ENCODE measurements around the gene ADAMTS7.
A peak's percentile ranks its signal among the peaks of the same experiment; 100 is the strongest.

ADAMTS7 gene

GRCh38 chr15:78811124-78811824 is at the start of gene ADAMTS7:
ADAMTS7 (minus strand) TSS chr15:78811464; CDS start chr15:78811220, 244 bp downstream.
- H3K27ac ChIP-seq, result no peak within 1 kb of the TSS
- TF ChIP-seq, protein P1, sequence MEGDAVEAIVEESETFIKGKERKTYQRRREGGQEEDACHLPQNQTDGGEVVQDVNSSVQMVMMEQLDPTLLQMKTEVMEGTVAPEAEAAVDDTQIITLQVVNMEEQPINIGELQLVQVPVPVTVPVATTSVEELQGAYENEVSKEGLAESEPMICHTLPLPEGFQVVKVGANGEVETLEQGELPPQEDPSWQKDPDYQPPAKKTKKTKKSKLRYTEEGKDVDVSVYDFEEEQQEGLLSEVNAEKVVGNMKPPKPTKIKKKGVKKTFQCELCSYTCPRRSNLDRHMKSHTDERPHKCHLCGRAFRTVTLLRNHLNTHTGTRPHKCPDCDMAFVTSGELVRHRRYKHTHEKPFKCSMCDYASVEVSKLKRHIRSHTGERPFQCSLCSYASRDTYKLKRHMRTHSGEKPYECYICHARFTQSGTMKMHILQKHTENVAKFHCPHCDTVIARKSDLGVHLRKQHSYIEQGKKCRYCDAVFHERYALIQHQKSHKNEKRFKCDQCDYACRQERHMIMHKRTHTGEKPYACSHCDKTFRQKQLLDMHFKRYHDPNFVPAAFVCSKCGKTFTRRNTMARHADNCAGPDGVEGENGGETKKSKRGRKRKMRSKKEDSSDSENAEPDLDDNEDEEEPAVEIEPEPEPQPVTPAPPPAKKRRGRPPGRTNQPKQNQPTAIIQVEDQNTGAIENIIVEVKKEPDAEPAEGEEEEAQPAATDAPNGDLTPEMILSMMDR (IDR thresholded peaks at IDR 0.05), result peak; percentile 39
- no peak for TF ChIP-seq ZFX (IDR thresholded peaks at IDR 0.05; ENCODE audit: borderline replicate concordance)

- H3K27ac ChIP-seq, result peak overlapping the region; percentile 69
- no peak for TF ChIP-seq ZFX (IDR thresholded peaks at IDR 0.05; ENCODE audit: borderline replicate concordance)
- TF ChIP-seq, protein P1 (IDR thresholded peaks at IDR 0.05), result peak; percentile 72
Observed at GRCh38 chr15:78859971-78860719, 48.9 kb upstream of the ADAMTS7 start.

GRCh38 chr15:78855746-78856145 is 44.5 kb upstream of the ADAMTS7 start:
- H3K27ac ChIP-seq, result no peak overlapping the region
- TF ChIP-seq, protein P1 (IDR thresholded peaks at IDR 0.05), result no peak
- TF ChIP-seq ZFX (IDR thresholded peaks at IDR 0.05; ENCODE audit: borderline replicate concordance), result no peak

DNA sequence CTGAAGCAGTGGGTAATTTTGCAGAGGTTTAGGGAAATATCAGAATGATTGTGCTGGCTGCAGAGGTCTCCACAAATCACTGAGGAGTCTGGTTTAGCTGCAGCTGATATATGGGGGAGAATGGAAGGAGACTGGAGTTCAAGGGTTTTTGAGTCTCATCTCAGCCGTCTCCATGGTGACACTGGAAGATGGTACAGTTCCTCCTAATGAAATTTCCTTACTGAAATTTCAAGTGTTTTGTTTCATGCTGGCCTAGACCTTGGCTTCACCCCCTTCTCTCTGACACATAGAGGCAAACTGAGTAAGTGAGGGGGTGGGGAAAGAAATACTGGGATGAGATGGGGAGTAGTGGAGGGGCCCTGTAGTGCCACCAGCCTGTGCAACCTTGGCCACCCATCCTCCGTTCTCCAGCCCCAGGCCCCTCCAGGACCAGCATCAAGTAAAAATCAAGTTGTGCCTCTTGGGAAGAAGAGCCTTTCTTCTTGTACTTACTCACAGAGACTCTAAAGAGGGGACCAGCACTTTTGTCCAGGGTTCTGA is 43.6 kb upstream of the ADAMTS7 start:
- no peak overlapping the region for H3K27ac ChIP-seq
- no peak for TF ChIP-seq ZFX (IDR thresholded peaks at IDR 0.05; ENCODE audit: borderline replicate concordance)
- TF ChIP-seq, protein P1 (IDR thresholded peaks at IDR 0.05), result no peak

DNA sequence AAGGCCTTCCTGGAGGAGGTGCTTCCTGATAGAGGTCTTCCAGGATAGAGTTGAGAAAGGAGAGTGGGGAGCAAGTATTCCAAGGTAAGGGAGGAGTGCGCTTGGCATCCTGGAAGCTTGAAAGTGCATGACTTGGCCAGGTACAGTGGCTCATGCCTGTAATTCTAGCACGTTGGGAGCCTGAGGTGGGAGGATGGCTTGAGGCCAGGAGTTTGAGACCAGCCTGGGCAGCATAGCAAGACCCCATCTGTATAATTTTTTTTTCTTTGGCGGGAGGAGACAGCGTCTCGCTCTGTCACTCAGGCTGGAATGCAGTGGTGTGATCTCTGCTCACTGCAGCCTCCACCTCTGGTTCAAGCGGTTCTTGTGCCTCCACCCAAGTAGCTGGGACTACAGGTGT is 42.2 kb upstream of the ADAMTS7 start:
- TF ChIP-seq, protein P1 (IDR thresholded peaks at IDR 0.05), result no peak
- no peak for TF ChIP-seq ZFX (IDR thresholded peaks at IDR 0.05; ENCODE audit: borderline replicate concordance)

DNA sequence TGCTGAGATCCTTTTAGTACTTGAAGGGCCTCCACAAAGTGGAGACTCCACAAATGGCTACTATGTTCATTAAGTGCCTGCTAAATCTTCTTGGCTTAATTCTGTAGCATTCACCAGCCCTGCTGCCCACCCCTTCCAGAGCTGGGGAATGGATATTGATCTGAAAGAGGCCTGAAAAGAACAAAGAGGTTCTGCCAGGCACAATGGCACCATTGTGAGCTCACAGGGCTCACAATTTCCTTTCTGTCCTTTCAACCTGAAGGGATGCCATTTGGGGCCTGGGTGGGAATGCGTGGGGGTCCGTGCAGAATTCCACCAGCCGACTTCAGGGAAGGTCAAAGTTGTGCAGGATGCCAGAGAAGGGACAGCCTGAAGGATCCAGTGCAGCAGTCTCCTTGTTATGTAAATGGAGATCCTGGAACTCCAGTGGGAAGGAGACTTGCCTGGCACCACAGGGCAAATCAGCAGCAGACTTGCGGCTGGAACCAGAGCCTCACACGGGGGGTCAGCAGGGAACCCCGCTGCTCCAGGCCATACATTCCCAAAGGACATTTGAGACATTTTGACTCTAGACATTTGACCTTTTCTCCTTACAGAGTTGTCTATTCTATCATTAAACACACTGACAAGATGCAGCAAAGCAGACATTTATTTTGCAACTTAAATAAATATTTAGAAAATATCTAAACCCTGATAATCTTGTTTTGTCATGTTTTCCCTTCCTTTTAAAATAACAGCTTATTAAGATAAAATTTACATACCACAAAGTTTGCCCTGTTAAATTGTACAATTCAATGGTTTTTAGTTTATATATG is 39.9 kb upstream of the ADAMTS7 start:
- no peak overlapping the region for H3K27ac ChIP-seq
- TF ChIP-seq ZFX (IDR thresholded peaks at IDR 0.05; ENCODE audit: borderline replicate concordance), result no peak
- TF ChIP-seq, protein P1 (IDR thresholded peaks at IDR 0.05), result no peak

More for the DNA sequence above, 42.2 kb upstream of the ADAMTS7 start:
- no peak overlapping the region for H3K27ac ChIP-seq

All from 22Rv1 (cell line).